ENCODE results near the gene PARD3B.

Gene PARD3B

GRCh38 chr2:204948822-204949221 lies 403.5 kb downstream of the PARD3B start:
- no peak for DNase-seq (ENCODE audit: low spot score)

DNA sequence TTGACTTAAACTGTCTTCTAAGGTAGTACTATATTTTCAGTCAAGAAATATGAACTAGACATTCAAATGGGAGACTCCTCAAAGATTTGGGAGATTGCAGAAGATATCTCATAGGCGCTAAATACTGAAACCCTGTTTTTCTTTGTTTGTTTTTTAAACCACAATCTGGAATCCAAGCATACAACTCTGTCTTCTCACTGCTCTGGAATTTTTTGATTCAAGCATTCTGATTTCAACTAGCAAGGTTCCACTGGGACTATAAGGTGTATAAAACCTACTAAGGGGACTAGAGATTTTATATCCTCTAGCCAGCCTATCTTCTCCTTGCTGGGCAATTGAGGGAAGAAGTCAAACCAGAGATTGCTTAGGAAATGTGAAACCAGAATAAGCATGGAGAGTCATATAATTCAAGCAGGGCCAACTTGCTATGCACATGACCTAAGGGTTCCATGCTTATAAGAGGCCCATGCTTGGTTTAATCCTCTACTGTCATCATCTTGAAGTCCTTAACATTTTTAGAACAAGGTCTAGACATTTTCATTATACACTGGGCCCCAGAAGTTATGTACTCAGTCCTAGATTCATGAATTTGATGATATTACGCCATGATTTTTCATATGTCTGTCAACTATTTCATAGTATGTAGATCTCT lies 405.5 kb downstream of the PARD3B start:
- no peak for DNase-seq (ENCODE audit: low spot score)

DNA sequence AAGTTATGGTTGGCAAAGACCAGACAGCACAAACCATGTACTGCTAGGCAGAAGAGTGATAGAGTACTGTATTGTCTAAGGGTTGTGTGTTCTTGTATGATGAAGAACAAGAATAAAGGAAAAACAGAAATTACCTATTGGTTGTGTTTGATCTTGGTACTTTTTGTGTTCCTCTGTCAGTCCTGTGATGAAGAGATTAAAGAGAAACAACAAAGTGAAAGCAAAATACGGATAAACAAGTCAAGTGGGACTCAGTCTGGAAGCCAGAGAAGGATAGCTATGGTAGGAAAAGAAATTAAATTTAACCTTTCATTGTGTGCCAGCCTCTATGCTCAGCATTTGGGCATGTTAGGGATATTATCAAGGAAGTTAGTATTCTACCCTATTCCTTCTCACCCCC lies 413.1 kb downstream of the PARD3B start:
- no peak for DNase-seq (ENCODE audit: low spot score)

- DNase-seq (ENCODE audit: low spot score): no peak
Measured at GRCh38 chr2:204964414-204964813, 419.1 kb downstream of the PARD3B start.

DNA sequence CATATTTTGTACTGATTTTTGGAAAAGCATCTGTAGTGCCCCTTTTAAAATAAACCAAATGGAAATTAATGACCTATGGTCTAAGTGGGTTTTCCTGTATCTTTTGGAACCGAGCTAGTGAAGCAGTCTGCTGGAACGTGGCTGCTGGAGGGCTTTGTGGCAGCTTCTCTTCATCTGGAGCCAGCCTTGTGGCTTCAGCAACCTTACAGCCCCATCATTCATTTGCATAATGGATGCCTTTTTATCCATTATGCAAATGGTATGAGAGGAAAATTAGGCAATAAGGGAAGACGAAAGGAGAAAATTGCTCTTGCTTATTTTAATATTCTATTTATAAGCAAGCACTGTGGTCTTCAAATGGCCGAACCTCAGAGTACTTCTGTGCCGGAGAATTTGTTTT lies 421.0 kb downstream of the PARD3B start:
- DNase-seq (ENCODE audit: low spot score): no peak

DNA sequence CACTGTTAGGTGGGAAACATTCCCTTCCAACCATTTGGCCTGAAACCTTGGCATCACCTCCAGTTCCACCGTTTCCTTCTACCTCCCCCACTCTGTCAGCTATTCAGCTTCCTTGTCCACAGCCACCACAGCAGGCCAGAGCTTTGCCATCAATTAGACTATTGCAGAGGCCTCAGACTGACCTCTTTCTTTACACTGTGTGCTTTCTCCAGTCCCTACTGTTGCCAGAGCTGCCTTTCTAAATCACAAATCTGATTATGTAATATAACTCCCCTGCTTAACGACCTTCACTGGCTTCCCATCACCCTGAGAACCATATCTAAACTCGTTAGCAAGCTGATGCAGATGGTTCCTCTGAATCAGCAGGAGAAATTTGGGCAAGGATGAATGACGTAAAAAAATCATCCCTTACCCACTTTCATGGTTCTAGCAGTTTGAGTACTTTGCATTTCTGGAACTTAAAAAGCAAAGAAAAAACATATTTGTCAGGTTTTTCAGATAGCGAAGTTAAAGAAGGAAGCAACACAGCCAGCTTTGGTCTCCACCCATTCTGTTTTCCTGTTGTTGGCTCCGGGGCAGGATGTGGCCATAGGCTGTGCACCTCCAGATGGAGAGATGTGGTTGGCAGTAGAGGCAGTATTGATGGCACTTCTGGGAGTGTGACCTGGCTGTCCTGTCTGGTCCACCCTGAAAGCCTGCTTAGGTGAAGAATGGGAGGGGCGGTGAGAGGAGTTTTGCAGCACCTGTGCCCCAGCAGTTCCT lies 422.1 kb downstream of the PARD3B start:
- DNase-seq (ENCODE audit: low spot score): no peak

DNA sequence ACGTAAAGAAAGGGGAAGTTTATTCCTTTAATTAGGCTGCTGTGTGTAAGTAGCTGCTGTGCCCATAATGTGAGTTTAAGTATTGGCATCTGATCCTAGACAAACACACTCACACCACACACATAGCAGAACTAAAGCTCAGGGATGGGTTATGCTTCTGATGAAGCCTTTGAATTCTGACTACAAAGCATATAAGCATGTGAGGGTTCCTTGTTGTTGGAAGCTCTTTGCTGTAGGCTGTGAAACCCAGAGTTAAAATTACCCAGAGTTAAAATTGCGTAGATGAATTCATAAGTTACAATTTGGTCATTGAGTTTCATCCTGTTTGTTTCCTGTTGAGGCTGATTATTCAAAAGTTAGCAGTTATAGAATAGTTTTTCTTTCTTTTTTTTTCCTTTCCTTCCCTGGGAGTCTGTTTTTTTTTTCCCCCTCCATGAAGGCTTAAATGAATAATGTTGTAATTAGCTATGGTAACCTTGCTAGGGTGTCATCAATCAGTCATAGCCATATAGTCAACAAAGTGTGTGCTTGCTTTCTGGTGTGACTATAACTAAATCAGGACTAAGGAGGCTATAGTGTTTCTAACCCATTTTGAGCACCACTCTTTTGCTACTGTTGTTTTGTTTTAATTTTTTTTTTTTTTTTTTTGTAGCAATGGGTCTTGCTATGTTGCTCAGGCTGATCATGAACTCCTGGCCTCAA lies 426.1 kb downstream of the PARD3B start:
- DNase-seq (ENCODE audit: low spot score): no peak

- no peak for DNase-seq (ENCODE audit: low spot score)
Measured at GRCh38 chr2:204972161-204972560, 426.9 kb downstream of the PARD3B start.

- no peak for DNase-seq (ENCODE audit: low spot score)
Measured at GRCh38 chr2:204972606-204973336, 427.5 kb downstream of the PARD3B start.

GRCh38 chr2:204973616-204974015 lies 428.3 kb downstream of the PARD3B start:
- DNase-seq (ENCODE audit: low spot score): no peak

- DNase-seq (ENCODE audit: low spot score): no peak
Measured at GRCh38 chr2:204974487-204974886, 429.2 kb downstream of the PARD3B start.

GRCh38 chr2:204977914-204978313 lies 432.6 kb downstream of the PARD3B start:
- no peak for DNase-seq (ENCODE audit: low spot score)

GRCh38 chr2:204982303-204982702 lies 437.0 kb downstream of the PARD3B start:
- no peak for DNase-seq (ENCODE audit: low spot score)

GRCh38 chr2:204984518-204984917 lies 439.2 kb downstream of the PARD3B start:
- no peak for DNase-seq (ENCODE audit: low spot score)

GRCh38 chr2:204986641-204987040 lies 441.4 kb downstream of the PARD3B start:
- no peak for DNase-seq (ENCODE audit: low spot score)

DNA sequence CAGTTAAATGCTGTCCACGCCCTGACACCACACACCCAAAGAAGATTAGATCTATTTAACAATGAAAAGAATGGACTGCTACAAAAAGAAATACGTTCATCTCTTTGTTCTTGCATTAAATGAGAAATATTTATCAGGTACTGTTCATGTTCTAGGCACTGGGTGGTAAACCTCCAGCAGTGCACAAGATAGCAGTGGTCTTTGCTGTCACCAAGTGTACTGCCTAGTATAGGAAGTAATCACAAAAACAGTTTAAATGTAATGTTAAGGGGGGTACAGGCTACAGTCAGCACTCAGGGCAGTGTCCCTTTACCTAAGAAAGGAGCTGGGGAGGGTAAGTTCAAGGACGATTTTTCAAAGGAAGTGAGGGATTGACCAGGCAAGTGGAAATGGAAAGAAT lies 443.6 kb downstream of the PARD3B start:
- no peak for DNase-seq (ENCODE audit: low spot score)

DNA sequence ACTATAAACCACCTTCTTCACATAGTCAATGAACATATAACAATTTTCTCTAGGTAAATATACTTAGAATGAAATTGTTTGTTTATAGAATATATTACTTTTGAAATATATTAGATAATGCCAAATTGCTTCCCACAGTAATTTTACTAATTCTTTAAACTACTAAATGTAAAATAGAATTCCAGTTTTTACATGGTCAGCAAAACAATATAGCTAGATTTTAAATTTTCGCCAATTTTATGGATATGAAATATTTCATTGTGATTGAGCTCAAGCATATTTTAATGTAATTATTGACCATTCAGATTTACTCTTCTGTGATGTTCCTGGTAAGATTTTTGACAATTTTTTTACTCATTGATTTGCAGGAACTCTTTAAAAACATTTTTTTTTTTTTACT lies 444.6 kb downstream of the PARD3B start:
- no peak for DNase-seq (ENCODE audit: low spot score)

- DNase-seq (ENCODE audit: low spot score): no peak
Measured at GRCh38 chr2:205001300-205001966, 456.2 kb downstream of the PARD3B start.

DNA sequence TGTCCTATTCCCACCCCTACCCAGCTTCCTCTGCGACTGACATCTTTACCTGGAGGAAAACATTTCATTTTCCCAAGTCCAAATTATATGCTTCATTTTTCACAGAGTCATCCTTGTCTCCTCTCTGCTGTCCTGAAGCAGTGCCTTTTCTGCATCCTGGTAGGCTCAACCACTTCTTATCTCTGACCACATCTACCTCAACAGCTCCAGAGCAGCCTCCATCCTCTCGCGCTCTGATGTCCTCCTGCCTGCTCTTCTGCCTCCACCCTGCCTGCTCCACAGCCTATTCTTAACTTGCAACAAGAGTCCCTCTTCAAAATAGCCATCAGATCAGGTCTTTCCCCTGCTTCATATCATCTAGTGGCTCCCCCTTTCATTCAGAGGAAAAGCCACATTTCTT lies 457.1 kb downstream of the PARD3B start:
- DNase-seq (ENCODE audit: low spot score): no peak

GRCh38 chr2:205003288-205003687 lies 458.0 kb downstream of the PARD3B start:
- DNase-seq (ENCODE audit: low spot score): no peak

DNA sequence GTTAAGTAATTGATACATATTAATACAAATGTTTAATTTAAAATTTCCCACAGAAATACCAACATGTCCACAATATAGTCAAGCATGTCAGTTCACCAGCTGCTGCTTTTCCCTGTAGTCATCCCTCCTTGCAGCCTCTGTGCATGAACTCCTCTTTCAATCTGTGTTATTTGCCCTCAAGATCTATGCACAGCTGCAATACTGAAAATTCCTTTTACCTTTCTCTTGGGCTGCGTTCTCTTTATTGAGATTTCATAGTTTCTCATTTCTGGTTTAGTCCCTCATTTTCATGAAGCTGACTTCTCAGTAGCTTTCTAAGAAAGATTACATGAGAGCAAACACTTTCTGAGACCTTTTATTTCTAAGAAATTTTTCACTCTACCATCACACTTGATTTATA lies 464.9 kb downstream of the PARD3B start:
- no peak for DNase-seq (ENCODE audit: low spot score)

- DNase-seq (ENCODE audit: low spot score): no peak
Measured at GRCh38 chr2:205011031-205011430, 465.8 kb downstream of the PARD3B start.
